ENCODE measurements around the gene TUBGCP6.
A peak's percentile ranks its signal among the peaks of the same experiment; 100 is the strongest.

Gene TUBGCP6

DNA sequence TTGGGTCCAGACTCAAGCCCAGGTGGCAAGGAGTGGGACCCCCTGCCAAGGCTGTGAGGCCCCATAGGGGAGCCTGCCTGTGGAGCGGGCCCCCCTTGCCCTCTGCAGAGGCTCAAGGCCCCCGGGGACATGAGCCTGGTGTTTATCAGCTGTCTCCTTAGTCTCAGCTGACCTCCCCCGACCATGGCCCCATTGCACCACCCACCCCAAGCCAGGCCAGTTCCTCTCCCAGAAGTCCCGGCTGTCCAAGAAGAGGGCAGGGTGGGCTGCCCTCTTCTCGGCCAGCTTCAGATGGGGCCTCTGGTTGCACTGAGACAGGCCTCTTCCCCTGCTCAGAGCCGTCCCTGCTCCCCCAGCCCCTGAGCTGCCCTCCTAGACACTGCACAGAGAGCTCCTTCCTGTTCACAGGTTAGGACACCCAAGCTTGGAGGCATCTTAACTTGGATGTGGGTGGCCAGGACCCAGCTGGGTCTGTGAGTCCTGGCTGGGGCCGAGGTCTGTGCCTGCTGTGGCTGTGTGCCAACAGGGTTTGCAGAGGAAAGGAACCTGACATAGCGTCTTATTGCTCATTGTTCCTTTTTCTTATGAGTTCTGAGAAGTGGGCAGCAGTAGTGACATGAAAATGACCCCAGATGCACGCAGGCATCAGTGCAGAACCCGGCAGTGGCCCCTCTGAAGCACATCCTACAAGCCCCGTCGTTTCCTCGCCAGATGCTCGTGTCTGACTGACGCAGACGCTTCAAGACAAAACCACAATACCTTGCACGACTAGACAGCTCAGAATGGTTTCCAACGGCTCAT lies 53.7 kb downstream of the TUBGCP6 start:
- DNase-seq = no peak

- DNase-seq = no peak
Measured at GRCh38 chr22:50190182-50190940, 54.5 kb downstream of the TUBGCP6 start.

- no peak for DNase-seq
Measured at GRCh38 chr22:50189849-50190181, 55.0 kb downstream of the TUBGCP6 start.

DNA sequence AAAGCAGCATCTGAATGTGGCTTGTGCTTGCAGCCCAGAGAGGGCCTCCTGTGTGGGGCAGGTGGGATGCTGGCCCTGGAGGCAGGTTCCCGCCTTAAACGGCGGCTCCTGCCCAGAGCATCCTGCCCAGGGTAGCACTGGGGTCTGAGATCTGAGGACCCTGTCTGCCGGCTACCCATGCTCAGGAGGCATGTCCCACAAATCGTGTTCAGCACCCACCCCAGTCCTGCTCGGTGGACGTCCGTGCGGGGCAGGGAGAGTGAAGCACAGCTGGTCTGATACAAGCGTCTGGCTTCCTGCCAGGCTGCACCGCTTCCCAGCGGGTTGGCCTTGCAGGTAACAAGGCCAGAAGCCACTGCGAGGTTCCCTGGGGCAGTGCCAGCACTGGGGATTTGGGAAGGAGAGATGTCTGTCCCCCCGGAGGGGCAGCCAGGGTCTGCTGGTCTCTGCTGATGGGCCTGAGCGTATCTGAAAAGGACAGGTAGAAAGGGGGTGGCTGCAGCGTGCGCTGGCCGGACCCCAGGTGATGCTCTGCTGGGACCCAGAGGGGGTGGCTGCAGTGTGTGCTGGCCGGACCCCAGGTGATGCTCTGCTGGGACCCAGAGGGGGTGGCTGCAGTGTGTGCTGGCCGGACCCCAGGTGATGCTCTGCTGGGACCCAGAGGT lies 55.5 kb downstream of the TUBGCP6 start:
- DNase-seq = no peak

DNA sequence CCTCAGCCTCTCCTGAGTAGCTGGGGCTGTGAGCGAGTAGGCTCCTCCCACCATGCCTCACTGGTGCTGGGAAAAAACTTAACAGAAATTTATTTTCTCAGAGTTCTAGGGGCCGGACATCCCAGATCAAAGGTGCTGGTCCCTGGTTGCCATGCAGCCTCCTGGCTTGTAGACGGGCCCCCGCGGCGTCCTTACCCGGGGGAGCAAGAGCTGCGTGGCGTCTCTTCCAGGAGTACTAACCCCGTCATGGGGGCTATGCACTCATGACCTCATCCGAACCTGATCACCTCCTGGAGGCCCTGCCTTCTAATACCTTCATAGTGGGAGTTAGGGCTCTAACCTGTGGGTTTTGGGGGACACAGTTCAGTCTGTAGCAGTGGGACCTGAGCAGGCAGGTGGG lies 56.5 kb downstream of the TUBGCP6 start:
- no peak for DNase-seq

- no peak for DNase-seq
Measured at GRCh38 chr22:50186761-50187523, 57.9 kb downstream of the TUBGCP6 start.

GRCh38 chr22:50186181-50186714 lies 58.6 kb downstream of the TUBGCP6 start:
- DNase-seq = no peak

DNA sequence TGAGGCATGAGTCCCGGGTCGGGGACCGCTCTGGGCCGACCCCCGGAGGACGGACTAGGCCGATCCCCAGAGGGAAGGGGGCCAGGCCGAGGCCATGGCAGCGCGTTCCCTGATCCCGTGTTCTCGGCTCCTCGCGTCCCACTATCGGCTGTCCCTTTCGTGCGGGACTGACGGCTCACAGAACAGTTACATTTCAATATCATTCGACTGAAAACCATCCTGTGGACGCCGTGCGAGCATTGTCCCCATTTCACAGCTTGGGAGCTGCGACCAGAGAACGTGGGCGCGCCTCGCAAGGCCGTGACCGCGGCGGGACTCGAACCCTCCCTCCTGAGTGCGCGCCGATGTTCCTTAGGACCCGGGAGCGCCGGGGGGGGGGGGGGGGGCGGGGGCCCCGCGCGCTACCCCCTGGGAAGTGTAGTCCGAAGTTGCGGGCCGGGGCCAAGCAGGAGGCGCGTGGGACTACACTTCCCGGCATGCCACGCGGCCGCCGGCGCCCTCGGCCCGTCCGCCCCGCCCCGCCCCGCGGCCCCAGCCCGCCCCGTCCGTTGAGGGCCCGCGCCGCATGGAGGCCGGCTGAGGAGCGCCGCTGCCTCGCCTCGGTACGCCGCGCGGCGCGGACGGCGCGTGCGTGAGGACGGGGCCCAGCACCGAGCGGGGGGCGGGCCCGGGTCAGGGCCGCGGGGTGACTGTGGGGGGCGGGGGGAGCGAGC lies 59.3 kb downstream of the TUBGCP6 start, which contains the start of gene TRABD:
TSS of gene TRABD (plus strand) at position 539 of the 713 bp plus-strand sequence. CDS start 7,148 bp downstream, outside the sequence.
- peak; percentile 31 for DNase-seq

DNA sequence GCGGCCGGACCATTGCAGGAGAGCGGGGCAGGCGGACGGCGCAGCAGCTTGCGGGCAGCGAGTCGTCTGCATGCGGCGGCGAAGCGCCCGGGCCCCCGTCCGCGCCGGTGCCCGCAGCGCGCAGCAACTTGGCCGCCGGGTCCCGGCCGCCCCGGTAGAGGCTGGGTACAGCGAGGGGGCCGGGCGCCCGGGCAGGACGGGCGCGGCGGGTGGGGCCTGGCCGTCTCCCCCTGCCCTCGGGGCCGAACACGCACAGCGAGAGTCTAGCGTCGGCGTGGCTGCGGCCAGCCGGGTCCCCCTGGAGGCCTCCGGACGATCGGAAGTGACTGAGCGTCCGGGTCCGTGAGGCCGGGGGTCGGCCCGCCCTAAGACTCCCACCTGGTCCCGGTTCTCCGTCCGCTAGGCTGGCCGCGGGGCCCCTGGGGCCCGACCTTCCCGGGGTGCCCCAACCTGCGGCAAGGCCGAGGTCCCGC lies 59.9 kb downstream of the TUBGCP6 start:
- DNase-seq = no peak

GRCh38 chr22:50184004-50184901 lies 60.6 kb downstream of the TUBGCP6 start:
- no peak for DNase-seq

- DNase-seq = no peak
Measured at GRCh38 chr22:50183141-50183971, 61.5 kb downstream of the TUBGCP6 start.

DNA sequence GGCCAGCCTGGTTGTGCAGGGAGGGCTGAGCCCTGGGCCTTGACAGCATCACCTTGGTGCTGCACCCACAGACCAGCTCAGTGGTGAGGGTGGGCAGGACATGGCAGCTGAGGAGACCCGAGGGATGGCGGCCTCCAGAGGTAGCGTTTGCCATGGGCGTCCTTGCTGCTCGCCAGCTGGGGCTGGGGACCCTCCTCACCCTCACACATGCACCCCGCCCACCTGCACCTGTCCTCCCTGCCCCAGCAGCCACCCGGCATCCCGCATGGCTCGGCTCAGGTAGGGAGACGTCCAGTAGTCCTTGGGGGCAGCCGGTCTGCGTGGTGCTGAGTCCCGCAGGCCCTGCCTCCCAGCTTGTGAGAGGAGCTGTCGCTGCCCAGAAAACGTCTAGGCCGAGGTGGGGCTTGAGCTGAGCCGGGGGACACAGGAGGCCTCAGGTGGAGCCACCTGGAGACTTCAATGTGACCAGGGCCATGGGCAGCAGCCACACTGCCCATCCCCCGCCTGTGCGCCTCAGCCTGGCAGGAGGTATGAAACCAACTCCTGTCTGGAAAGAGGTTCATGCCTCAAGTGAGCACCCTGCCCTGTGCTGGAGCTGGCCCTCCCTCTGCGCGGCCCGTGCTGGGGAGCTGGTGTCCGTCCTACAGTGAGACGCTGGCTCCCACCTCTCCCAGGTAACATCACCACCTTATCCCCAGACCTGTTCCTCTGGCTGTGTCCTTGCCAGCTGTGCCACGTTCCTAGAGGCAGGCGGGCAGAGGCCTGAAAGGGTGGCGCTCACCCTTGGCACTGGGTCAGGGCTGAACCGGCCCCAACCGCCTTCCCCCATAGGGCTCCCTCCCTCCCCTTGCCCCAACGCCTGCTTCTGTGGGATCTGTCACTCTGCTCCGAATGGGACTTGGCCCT lies 62.4 kb downstream of the TUBGCP6 start:
- DNase-seq = no peak

GRCh38 chr22:50180727-50181521 lies 63.9 kb downstream of the TUBGCP6 start:
- no peak for DNase-seq

DNA sequence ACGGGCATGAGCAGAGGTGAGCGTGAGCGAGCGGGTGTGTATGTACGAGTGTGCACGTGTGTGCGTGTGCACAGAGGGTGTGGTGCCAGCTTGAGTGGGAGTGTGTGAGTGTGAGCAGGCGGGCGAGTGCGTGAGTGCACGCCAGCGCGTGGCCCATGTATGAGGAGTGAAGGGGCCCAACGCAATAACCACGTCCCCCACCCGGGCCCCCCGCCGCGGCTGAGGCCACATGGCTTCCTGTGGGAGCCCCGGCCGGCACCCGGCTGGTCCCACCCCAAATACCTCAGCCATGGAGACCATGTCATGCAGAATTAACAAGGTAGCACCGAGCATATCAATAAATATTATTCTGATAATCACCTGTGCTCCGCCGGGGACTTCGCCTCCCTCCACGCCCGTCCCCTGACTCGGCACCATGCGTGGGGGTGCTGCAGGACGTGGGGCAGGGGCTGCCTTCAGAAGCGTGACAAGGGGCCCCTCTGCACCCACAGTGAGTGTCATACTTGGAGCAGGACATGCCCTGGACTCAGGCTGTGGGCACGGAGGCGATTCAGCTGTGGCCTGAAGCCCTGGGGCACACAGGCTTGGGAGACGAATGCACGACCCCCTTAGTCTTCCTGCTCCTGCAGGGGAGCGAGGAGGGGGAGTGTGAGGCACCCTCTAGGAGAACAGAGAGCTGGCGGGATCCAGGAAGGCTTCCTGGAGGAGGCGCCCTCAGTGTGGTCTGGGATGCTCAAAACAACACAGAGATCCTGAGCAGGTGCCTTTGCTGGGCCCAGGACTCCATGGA lies 64.7 kb downstream of the TUBGCP6 start:
- DNase-seq = no peak

- DNase-seq = no peak
Measured at GRCh38 chr22:50178871-50179869, 65.7 kb downstream of the TUBGCP6 start.

GRCh38 chr22:50178471-50178864 lies 66.4 kb downstream of the TUBGCP6 start:
- DNase-seq = no peak
